GM18508 (cell line): ENCODE results near the gene BARHL1.
"Not testable (repeated sequence)": the region's sequence is repeated elsewhere in the genome, so short reads cannot be mapped to it uniquely, and the experiment has no call there.

Experiments used
- ATAC-seq: cut with Tn5 transposase; IDR thresholded peaks from one replicate; pipeline ENCODE4 v1.9.1; 2021; ENCODE audit warnings: moderate number of reproducible peaks; ENCODE audit not compliant: insufficient read depth, unreplicated experiment

BARHL1 gene

GRCh38 chr9:132555528-132555927, 26.9 kb upstream of the BARHL1 start:
- no peak for ATAC-seq

GRCh38 chr9:132556235-132556634, 26.2 kb upstream of the BARHL1 start:
- ATAC-seq: no peak

GRCh38 chr9:132556714-132557113, 25.7 kb upstream of the BARHL1 start:
- no peak for ATAC-seq

DNA sequence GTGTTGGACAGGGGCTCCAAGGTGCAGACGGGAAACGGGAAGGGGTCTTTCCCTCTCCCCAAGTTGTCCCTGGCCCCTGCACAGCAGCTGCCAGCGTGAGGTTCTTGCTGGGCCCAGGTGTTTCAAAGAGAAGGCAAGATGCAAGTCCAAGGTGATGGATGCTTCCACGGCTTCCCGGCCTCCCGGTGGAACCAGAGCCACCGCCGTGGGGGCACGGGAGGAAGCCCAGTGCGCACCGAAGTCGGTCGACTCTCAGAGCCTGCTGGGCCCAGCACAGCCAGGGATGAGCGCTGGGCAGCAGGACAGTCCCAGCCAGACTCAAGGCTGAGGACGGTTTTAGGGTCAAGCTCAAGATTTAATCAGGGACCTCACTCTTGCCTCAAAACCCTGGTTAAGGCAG, 25.2 kb upstream of the BARHL1 start:
- ATAC-seq: no peak

DNA sequence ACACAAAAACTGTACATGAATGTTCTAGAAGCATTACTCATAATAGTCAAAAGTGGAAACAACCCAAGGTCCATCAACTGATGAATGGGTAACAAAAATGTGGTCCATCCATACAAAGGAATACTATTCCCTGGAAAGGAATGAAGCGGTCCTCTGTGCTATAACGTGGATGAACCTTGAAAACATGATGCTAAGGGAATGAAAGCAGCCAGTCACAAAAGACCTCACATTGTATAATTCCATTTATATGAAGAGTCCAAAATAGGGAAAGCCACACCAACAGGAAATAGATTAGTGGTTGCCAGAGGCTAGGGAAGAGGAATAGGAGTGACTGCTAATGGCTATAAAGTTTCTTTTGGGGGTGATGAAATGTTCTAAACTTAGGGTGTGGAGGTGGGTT, 22.7 kb upstream of the BARHL1 start:
- ATAC-seq: no peak

GRCh38 chr9:132560616-132561202, 21.7 kb upstream of the BARHL1 start:
- no peak for ATAC-seq

GRCh38 chr9:132562306-132562573, 20.2 kb upstream of the BARHL1 start:
- no peak for ATAC-seq

GRCh38 chr9:132564526-132564925, 17.9 kb upstream of the BARHL1 start:
- ATAC-seq: no peak

- ATAC-seq: not testable (repeated sequence)
Observed at GRCh38 chr9:132568787-132569186, 13.6 kb upstream of the BARHL1 start.

DNA sequence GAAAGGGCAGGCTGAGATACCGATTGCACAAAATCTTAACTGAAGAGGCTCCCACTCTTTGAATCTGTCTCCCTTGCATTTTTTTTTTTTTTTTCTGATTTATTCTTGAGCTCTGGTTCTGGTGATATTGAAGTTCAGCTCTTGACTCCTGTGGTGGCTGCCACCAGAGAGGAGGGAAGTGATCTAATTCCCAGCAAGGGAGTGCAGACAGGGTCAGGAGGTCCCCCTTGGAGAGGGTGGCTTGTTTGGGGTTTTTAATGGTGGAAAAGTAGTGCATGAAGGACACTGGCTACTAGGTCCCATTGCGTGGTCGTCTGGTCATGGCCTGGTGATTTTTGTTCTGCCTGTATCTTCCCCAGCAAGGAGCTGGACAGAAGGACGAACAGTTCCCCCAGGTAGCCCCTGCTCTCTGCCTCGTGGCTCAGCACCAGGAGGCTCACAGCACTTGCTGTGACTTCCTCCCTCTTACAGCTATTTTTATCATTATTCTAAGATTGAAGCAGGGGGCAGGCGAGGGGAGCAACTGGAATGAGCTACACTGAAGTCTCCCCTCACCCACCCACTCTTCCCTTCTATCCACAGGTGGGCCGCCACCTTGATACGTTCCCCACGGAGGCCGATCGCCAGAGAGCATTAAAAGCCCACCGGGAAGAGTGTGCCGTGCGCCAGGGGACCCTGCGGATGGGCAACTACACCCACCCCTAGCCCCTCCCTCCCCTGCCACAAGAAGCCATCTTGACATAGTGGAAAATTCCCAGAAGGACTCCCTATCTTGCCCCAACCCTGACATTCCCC, 10.4 kb upstream of the BARHL1 start:
- ATAC-seq: no peak

GRCh38 chr9:132572921-132573320, 9.5 kb upstream of the BARHL1 start:
- ATAC-seq: no peak

- no peak for ATAC-seq
Observed at GRCh38 chr9:132575005-132575609, 7.3 kb upstream of the BARHL1 start.

GRCh38 chr9:132575811-132576210, 6.6 kb upstream of the BARHL1 start:
- no peak for ATAC-seq

DNA sequence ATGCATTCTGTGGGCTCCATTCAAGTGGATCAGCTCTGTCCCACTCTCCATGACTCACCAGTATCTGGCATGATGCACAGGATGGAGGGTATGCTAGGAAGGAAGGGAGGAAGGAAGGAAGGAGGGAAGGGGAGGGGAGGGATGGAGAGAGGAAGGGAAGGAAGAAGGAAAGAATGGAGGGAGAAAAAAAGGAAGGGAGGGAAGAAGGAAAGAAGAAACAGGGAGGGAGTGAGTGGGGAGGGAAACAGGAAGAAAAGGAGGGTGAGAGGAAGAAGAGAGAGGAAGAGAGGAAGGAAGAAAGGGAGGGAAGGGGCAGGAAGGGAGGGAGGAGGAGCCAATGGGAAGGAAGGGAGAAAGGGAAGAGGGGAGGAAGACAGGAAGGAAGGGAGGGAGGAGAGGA, 5.3 kb upstream of the BARHL1 start:
- no peak for ATAC-seq

DNA sequence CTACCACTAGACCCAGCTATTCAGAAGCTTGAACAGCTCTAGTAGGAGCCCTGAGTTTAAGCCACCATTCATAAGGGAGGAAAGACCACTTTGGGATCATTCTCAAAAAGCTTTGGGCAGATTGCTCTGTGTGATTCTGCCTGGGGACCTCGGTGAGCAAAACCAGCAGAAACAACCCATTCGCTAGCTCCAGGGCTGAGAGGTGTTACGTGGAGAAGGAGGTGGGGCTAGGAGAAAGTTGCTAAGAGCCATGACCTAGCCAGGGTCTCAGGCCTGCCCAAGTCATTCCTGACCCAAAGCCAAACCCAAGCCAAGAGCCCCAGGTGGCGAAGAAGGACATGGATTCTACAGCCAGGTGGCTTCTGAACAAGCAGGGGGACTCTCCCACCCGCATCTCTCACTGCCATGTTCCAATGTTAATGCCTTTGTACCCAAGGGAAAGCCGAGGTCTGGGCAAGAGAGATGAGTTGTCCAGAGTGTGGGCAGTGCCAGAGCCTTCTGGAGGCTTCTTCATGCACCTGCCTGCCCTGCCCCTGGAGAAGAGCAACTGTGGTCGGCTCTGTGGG, 4.0 kb upstream of the BARHL1 start:
- ATAC-seq: no peak

DNA sequence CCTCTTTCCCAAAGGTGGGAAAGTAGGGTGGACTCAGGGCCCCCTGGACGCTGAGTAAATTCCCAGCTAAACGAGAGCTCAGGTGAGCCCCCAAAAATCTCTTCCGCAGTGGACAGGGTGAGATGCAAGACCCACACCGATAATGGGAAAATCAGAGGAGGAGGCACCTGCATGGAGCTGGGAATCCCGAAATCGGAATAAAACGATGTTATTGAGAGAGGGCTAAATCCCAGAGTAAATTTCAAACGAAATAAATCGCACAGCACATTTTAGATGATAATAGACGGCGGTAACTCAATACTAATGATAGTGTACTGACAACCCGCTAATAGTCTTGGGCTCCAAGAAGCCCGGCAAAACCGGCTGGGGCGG, 3.0 kb upstream of the BARHL1 start:
- no peak for ATAC-seq

GRCh38 chr9:132582786-132583583, 579 bp downstream of the BARHL1 start:
- ATAC-seq: no peak

GRCh38 chr9:132583584-132584304, 1.3 kb downstream of the BARHL1 start:
- no peak for ATAC-seq

GRCh38 chr9:132584601-132585560, 2.5 kb downstream of the BARHL1 start:
- ATAC-seq: no peak
